Body of pancreas (tissue), 4 donors: Measurements from ENCODE around the gene GRIA4.

Experiments used
- CTCF ChIP-seq, 7 experiments: fragments of 450-650 bp in 4 of 7; fragments of 200-600 bp in 3 of 7; sonication (generic) in 3 of 7; IDR thresholded peaks; one replicate each; pipeline ENCODE4 v1.5.1; 2016 to 2019; ENCODE audit warnings: antibody characterized with exemption in 7 of 7
- POLR2A ChIP-seq, 3 donors: fragments of 450-650 bp; IDR thresholded peaks; one replicate each; pipeline ENCODE4 v1.6.1; 2016; ENCODE audit warnings: antibody characterized with exemption in 3 of 3, mild to moderate bottlenecking in 2 of 3

GRCh38 chr11:105948918-105949590, 339.2 kb downstream of the GRIA4 start:
- TF ChIP-seq CTCF (IDR thresholded peaks at IDR 0.05), result no peak
- TF ChIP-seq POLR2A (IDR thresholded peaks at IDR 0.05), result no peak
